Osteoblast (primary cell): ENCODE results near the gene COL6A3. TPM values are rescaled to one million over a fixed set of nuclear protein-coding genes. Genes with fewer than 3 reads are reported as not detected.
A peak's percentile ranks its signal among the peaks of the same experiment; 100 is the strongest.

Source experiments
- DNase-seq: peaks from one replicate; pipeline ENCODE4 v3.0.0; 2011; ENCODE audit warnings: low spot score, mixed read lengths; ENCODE audit not compliant: insufficient read length; ENCODE audit errors: missing footprints
- H2AFZ ChIP-seq: 2 replicates; pipeline ENCODE4 v1.6.0; 2011; ENCODE audit warnings: mild to moderate bottlenecking, low read length
- H3K27ac ChIP-seq: 2 replicates; pipeline ENCODE4 v1.5.1; 2011; ENCODE audit warnings: mild to moderate bottlenecking, low read depth, low read length, moderate library complexity
- H3K27me3 ChIP-seq: 2 replicates; pipeline ENCODE4 v1.6.0; 2012; ENCODE audit warnings: mild to moderate bottlenecking, control low read depth, inconsistent platforms, low read length, moderate library complexity; ENCODE audit not compliant: insufficient read depth
- H3K36me3 ChIP-seq: 2 replicates; pipeline ENCODE4 v1.5.1; 2011; ENCODE audit warnings: mild to moderate bottlenecking, low read length, control low read depth, moderate library complexity; ENCODE audit not compliant: insufficient read depth
- H3K4me1 ChIP-seq: 2 replicates; pipeline ENCODE4 v1.5.1; 2011; ENCODE audit warnings: mild to moderate bottlenecking, low read length, control low read depth, moderate library complexity; ENCODE audit not compliant: insufficient read depth
- H3K4me2 ChIP-seq: 2 replicates; pipeline ENCODE4 v1.6.0; 2011; ENCODE audit warnings: mild to moderate bottlenecking, low read length; ENCODE audit not compliant: insufficient read depth
- H3K4me3 ChIP-seq: fragments of 200-600 bp; sonication (generic); 3 replicates; pipeline ENCODE4 v1.5.1; 2012; ENCODE audit warnings: mild to moderate bottlenecking, low read length, inconsistent platforms; ENCODE audit not compliant: insufficient read depth
- H3K79me2 ChIP-seq: 2 replicates; pipeline ENCODE4 v1.6.0; 2012; ENCODE audit warnings: mild to moderate bottlenecking, low read length, control low read depth, inconsistent platforms; ENCODE audit not compliant: insufficient read depth
- H3K9me3 ChIP-seq: 2 replicates; pipeline ENCODE4 v1.5.1; 2011; ENCODE audit warnings: low read depth, low read length, control low read depth
- H4K20me1 ChIP-seq: 2 replicates; pipeline ENCODE4 v1.6.0; 2012; ENCODE audit warnings: mild to moderate bottlenecking, low read length, control low read depth; ENCODE audit not compliant: insufficient read depth
- total RNA-seq: library from RNA; depleted of rRNA; stranded (reverse); fragments of >200 nt; gene quantifications from 2 replicates; pipeline ENCODE4 v1.2.3, GENCODE V29; 2012
- TF ChIP-seq, protein P1 (sequence below): IDR thresholded peaks from 2 replicates; pipeline ENCODE4 v1.5.1; 2011; ENCODE audit warnings: mild to moderate bottlenecking, low read depth, low read length, moderate library complexity; ENCODE audit errors: extremely low read depth

The COL6A3 gene
- total RNA-seq, 1 donor = 4,017 TPM

DNA sequence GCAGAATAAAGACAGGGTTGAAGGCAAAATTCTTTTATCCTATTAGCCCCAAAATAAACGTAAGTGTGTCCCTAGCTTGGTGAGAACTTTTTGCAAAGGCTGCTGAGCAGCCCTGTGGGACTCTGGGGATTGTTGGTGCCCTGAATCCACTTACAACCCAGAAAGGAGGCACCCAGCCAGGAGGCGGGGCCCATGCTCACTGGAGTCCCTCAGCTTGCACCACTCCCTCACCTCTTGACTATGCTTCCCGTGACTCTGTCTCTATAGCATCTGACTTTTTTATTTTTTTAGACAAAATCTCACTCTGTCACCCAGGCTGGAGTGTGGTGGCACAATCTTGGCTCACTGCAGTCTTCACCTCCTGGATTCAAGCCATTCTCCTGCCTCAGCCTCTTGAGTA lies 15.8 kb upstream of the COL6A3 start:
- Histone ChIP-seq H2AFZ (no peak overlapping the region), H3K4me3 (no peak overlapping the region), H3K79me2 (no peaks in the 10 kb centered on the region), H3K27ac (peak overlapping the region; percentile 100), H3K4me1 (peaks cover 47% of the 10 kb centered on the region), H3K4me2 (no peak overlapping the region), H4K20me1 (no peaks in the 10 kb centered on the region), H3K9me3 (no peaks in the 10 kb centered on the region), H3K36me3 (no peaks in the 10 kb centered on the region), H3K27me3 (no peaks in the 10 kb centered on the region)
- TF ChIP-seq, protein P1, sequence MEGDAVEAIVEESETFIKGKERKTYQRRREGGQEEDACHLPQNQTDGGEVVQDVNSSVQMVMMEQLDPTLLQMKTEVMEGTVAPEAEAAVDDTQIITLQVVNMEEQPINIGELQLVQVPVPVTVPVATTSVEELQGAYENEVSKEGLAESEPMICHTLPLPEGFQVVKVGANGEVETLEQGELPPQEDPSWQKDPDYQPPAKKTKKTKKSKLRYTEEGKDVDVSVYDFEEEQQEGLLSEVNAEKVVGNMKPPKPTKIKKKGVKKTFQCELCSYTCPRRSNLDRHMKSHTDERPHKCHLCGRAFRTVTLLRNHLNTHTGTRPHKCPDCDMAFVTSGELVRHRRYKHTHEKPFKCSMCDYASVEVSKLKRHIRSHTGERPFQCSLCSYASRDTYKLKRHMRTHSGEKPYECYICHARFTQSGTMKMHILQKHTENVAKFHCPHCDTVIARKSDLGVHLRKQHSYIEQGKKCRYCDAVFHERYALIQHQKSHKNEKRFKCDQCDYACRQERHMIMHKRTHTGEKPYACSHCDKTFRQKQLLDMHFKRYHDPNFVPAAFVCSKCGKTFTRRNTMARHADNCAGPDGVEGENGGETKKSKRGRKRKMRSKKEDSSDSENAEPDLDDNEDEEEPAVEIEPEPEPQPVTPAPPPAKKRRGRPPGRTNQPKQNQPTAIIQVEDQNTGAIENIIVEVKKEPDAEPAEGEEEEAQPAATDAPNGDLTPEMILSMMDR = no peak
- DNase-seq = no peak

DNA sequence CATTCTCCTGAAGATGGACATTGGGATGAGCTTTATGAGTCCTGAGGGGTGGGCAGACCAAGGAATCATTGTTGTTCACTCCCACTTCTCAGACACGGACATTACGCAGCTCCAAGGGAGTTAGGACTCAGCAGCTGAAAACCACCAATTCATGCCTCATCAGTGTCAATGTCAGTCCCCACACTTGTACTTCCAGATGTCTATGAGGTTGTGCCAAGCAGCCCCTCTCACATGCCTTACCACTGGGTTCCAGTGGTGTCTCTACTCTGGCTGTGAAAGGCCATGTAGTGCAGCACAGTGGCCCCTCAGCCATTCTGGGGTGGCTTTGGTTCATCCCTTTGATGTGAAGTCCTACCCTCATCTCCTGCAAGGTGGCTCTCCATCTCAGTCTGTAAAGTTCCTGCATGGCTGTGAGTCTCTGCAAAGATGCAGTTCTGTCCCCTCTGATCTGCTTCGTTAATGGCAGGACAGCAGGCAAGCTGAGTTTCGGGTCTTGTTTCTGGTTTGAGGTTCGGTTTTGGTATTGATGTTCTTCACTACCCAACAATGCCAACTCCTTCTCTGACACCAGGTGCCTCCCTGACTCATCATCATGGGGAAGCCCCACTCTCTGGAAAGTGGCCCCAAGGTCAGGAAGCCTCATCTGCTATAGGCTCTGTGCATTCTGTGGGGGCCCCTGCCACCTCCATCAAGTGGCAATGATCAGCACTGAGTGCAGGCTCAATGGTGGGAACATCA lies 14.0 kb upstream of the COL6A3 start:
- Histone ChIP-seq H3K79me2 (no peaks in the 10 kb centered on the region), H3K4me3 (no peak overlapping the region), H3K9me3 (no peaks in the 10 kb centered on the region), H3K27ac (no peak overlapping the region), H3K4me1 (peaks cover 29% of the 10 kb centered on the region), H2AFZ (no peak overlapping the region), H3K27me3 (no peaks in the 10 kb centered on the region), H4K20me1 (no peaks in the 10 kb centered on the region), H3K36me3 (no peaks in the 10 kb centered on the region), H3K4me2 (no peak overlapping the region)
- DNase-seq = no peak
- TF ChIP-seq, protein P1 = no peak

DNA sequence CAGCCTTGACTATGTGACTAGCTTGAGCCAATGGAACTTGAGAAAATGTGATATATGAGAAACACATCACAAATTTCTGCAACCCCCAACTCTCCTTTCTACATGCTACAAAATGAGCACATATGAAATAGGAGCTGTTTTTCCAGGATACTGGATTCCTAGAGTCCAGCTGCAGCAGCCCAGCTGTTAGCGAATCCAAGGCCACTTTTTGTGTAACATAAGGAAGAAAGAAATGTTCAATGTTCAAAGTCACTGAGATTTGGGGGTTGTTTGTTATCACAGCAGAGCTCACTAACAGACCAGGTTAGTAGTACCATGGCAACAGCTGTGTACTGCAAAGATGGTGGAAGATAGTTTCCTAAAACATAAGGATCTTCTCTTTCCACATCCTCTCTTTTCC lies 12.6 kb upstream of the COL6A3 start:
- Histone ChIP-seq H3K4me2 (no peak overlapping the region), H3K4me3 (no peak overlapping the region), H3K27ac (no peak overlapping the region)

DNA sequence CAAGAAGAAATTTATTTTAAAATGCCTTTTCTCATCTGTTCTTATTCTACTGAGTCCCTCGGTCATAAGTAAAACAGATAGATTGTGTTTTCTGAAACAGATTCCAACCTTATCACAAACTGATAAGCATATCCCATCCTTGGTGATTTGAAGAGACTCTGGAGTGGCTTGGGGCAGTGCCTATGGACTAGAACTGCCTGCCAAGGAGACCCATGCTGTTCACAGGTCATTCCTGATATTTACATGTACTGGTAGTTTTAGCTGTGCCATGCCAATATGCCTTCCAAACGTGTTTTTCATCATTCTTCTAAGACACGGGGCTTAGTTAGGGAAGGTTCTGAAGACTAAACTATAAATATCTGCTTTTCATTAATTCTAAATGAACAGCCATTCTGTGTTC lies 11.4 kb upstream of the COL6A3 start:
- H3K36me3 ChIP-seq = no peaks in the 10 kb centered on the region
- no peak for DNase-seq
- no peak overlapping the region for H3K27ac ChIP-seq
- TF ChIP-seq, protein P1 = no peak
- no peak overlapping the region for H3K4me3 ChIP-seq
- no peak overlapping the region for H3K4me2 ChIP-seq
- H3K9me3 ChIP-seq = no peaks in the 10 kb centered on the region
- H3K4me1 ChIP-seq = peaks cover 18% of the 10 kb centered on the region
- peak overlapping the region; percentile 1 for H2AFZ ChIP-seq
- no peaks in the 10 kb centered on the region for H4K20me1 ChIP-seq
- no peaks in the 10 kb centered on the region for H3K27me3 ChIP-seq
- H3K79me2 ChIP-seq = no peaks in the 10 kb centered on the region

More for the DNA sequence above, 12.6 kb upstream of the COL6A3 start:
- Histone ChIP-seq H4K20me1 (no peaks in the 10 kb centered on the region), H3K36me3 (no peaks in the 10 kb centered on the region), H3K4me1 (peaks cover 23% of the 10 kb centered on the region), H2AFZ (no peak overlapping the region), H3K79me2 (no peaks in the 10 kb centered on the region), H3K27me3 (no peaks in the 10 kb centered on the region), H3K9me3 (no peaks in the 10 kb centered on the region)
- TF ChIP-seq, protein P1 = no peak
- no peak for DNase-seq
